CD4-positive, alpha-beta T cell (primary cell): ENCODE measurements around the gene NEK10. TPM values are rescaled to one million over a fixed set of nuclear protein-coding genes. Genes with fewer than 3 reads are reported as not detected.

Source experiments
- ATAC-seq: fragments of 200-7000 bp; cut with Tn5 transposase; one replicate; pipeline ENCODE4 v1.10.0; 2022; ENCODE audit warnings: mild to moderate bottlenecking; ENCODE audit not compliant: poor library complexity
- CTCF ChIA-PET: fragments of 350-600 bp; sonication (Branson Sonifier 250); formaldehyde crosslinking; loops from one replicate; lab custom pipeline; 2021; ENCODE audit warnings: antibody characterized with exemption, inconsistent platforms; lab: Charles Lee
- POLR2A ChIA-PET: fragments of 350-600 bp; sonication (Branson Sonifier 250); formaldehyde crosslinking; loops from one replicate; lab custom pipeline; 2021; ENCODE audit warnings: antibody characterized with exemption, inconsistent platforms; lab: Charles Lee
- DNase-seq, 14 experiments: peaks; one replicate each; pipeline ENCODE4 v3.0.0-alpha.2; 2013 to 2020; ENCODE audit warnings: mixed read lengths in 2 of 14
- H3K27ac ChIP-seq, 2 donors: one replicate each; pipeline versions ENCODE4 v1.5.1 to v1.7.0; 2013; ENCODE audit warnings: low read length in 2 of 2, low read depth in 1 of 2, mild to moderate bottlenecking in 1 of 2
- H3K27me3 ChIP-seq, 2 experiments: 1 replicate in 1 of 2; 2 replicates in 1 of 2; pipeline versions ENCODE4 v1.6.1 to v1.7.0; 2013; ENCODE audit warnings: low read length in 2 of 2, control low read depth in 1 of 2, mild to moderate bottlenecking in 1 of 2, moderate library complexity in 1 of 2; ENCODE audit not compliant: insufficient read depth in 2 of 2, control insufficient read depth in 1 of 2
- H3K36me3 ChIP-seq: one replicate; pipeline ENCODE4 v1.6.1; 2013; ENCODE audit warnings: low read length, control low read depth; ENCODE audit not compliant: insufficient read depth
- H3K4me1 ChIP-seq: one replicate; pipeline ENCODE4 v1.6.1; 2013; ENCODE audit warnings: low read length, control low read depth; ENCODE audit not compliant: insufficient read depth
- H3K4me3 ChIP-seq: one replicate; pipeline ENCODE4 v1.5.1; 2013; ENCODE audit warnings: mild to moderate bottlenecking, low read length, moderate library complexity
- H3K9me3 ChIP-seq, 2 experiments: 1 replicate in 1 of 2; 2 replicates in 1 of 2; pipeline versions ENCODE4 v1.6.1 to v1.7.0; 2013; ENCODE audit warnings: low read length in 2 of 2, mild to moderate bottlenecking in 2 of 2, control low read depth in 1 of 2, moderate library complexity in 1 of 2; ENCODE audit not compliant: control insufficient read depth in 1 of 2, insufficient read depth in 1 of 2
- H3K27ac Mint-ChIP-seq: one replicate; pipeline ENCODE4 v1.8.0; 2020; ENCODE audit warnings: mixed read lengths
- H3K27me3 Mint-ChIP-seq: one replicate; pipeline ENCODE4 v1.8.0; 2021; ENCODE audit warnings: mixed read lengths
- H3K36me3 Mint-ChIP-seq: one replicate; pipeline ENCODE4 v1.8.0; 2021; ENCODE audit warnings: low read depth, mixed read lengths
- H3K4me1 Mint-ChIP-seq: one replicate; pipeline ENCODE4 v1.8.0; 2021; ENCODE audit warnings: low read depth, mixed read lengths
- H3K4me3 Mint-ChIP-seq: one replicate; pipeline ENCODE4 v1.8.0; 2020; ENCODE audit warnings: mild to moderate bottlenecking, mixed read lengths
- H3K9me3 Mint-ChIP-seq: one replicate; pipeline ENCODE4 v1.8.0; 2020; ENCODE audit warnings: mixed read lengths
- CTCF ChIP-seq: fragments of 200-600 bp; IDR thresholded peaks from one replicate; pipeline ENCODE4 v1.8.0; 2022; ENCODE audit warnings: antibody characterized with exemption, mild to moderate bottlenecking
- intact Hi-C, 2 experiments: fragments of 100-400 bp; cut with DNase I in 1 of 2; cut with micrococcal nuclease in 1 of 2; formaldehyde crosslinking; loops; one replicate each; pipeline versions ENCODE4 v1.15.1 to v1.9.0; 2023 to 2025; cut with DNase I, micrococcal nuclease
- total RNA-seq, 174 experiments: library from RNA in 2 of 174; stranded (reverse) in 2 of 174; gene quantifications; one replicate each; pipeline ENCODE4 v1.2.3 and lab custom pipeline; 2021 to 2026

The NEK10 gene
- total RNA-seq, 2 experiments from 2014 or later: 0.61 to 0.77 TPM

GRCh38 chr3:27319847-27320526, 49.2 kb downstream of the NEK10 start:
- H3K36me3 ChIP-seq: no peaks in the 10 kb centered on the region

GRCh38 chr3:27319304-27319703, 49.9 kb downstream of the NEK10 start:
- H3K4me1 ChIP-seq: no peaks in the 10 kb centered on the region
- no peak overlapping the region for H3K27ac Mint-ChIP-seq
- CTCF ChIA-PET: interaction anchor here (0.9 kb wide), 1 partner anchor 32 kb away, joined by 3 read pairs; no protein-coding TSS in a partner anchor
- no peaks in the 10 kb centered on the region for H3K36me3 ChIP-seq
- H3K36me3 Mint-ChIP-seq: no peaks in the 10 kb centered on the region
- DNase-seq (no peak), ATAC-seq (no peak)
- H3K4me3 Mint-ChIP-seq: no peak overlapping the region
- POLR2A ChIA-PET: no interaction called here
- no peak overlapping the region for H3K27ac ChIP-seq
- no peaks in the 10 kb centered on the region for H3K4me1 Mint-ChIP-seq
- no peaks in the 10 kb centered on the region for H3K27me3 Mint-ChIP-seq
- no peak overlapping the region for H3K4me3 ChIP-seq
- H3K9me3 ChIP-seq: no peaks in the 10 kb centered on the region
- no peaks in the 10 kb centered on the region for H3K9me3 Mint-ChIP-seq
- no peaks in the 10 kb centered on the region for H3K27me3 ChIP-seq
- intact Hi-C loops: no loop called here
- TF ChIP-seq CTCF: no peak

More at GRCh38 chr3:27319847-27320526, 49.2 kb downstream of the NEK10 start:
- Histone ChIP-seq H3K27me3 (no peaks in the 10 kb centered on the region), H3K9me3 (no peaks in the 10 kb centered on the region), H3K27ac (no peak overlapping the region), H3K4me3 (no peak overlapping the region), H3K4me1 (no peaks in the 10 kb centered on the region)
- Mint-ChIP-seq H3K27me3 (no peaks in the 10 kb centered on the region), H3K27ac (no peak overlapping the region), H3K4me1 (no peaks in the 10 kb centered on the region), H3K9me3 (no peaks in the 10 kb centered on the region), H3K4me3 (no peak overlapping the region), H3K36me3 (no peaks in the 10 kb centered on the region)
- TF ChIP-seq CTCF: no peak
- no peak for DNase-seq
- ChIA-PET POLR2A (no interaction called here), CTCF (no interaction called here)
- intact Hi-C loops: no loop called here
- ATAC-seq: no peak

GRCh38 chr3:27317096-27317495, 52.1 kb downstream of the NEK10 start:
- Histone ChIP-seq H3K36me3 (no peaks in the 10 kb centered on the region), H3K4me3 (no peak overlapping the region), H3K4me1 (no peaks in the 10 kb centered on the region), H3K27ac (no peak overlapping the region), H3K27me3 (no peaks in the 10 kb centered on the region), H3K9me3 (no peaks in the 10 kb centered on the region)
- POLR2A ChIA-PET: no interaction called here
- Mint-ChIP-seq H3K4me3 (no peak overlapping the region), H3K27ac (no peak overlapping the region), H3K36me3 (no peaks in the 10 kb centered on the region), H3K4me1 (no peaks in the 10 kb centered on the region), H3K27me3 (peaks cover 2% of the 10 kb centered on the region), H3K9me3 (no peaks in the 10 kb centered on the region)
- no peak for TF ChIP-seq CTCF
- DNase-seq (no peak), ATAC-seq (no peak)
- intact Hi-C loops: no loop called here
- CTCF ChIA-PET: no interaction called here
